Spleen (tissue), 7 donors: ENCODE results near the gene KDM4D.

Source experiments
- POLR2A ChIP-seq, 3 donors: fragments of 450-650 bp; IDR thresholded peaks; one replicate each; pipeline ENCODE4 v1.5.1; 2017; ENCODE audit warnings: antibody characterized with exemption in 3 of 3, mild to moderate bottlenecking in 1 of 3
- POLR2AphosphoS5 ChIP-seq, 3 donors: sonication (generic); formaldehyde crosslinking; IDR thresholded peaks; one replicate each; pipeline ENCODE4 v1.5.1; 2017; ENCODE audit warnings: antibody characterized with exemption in 3 of 3
- TF ChIP-seq, protein P1 (sequence below), 11 experiments: fragments of 200-600 bp in 7 of 11; fragments of 450-650 bp in 4 of 11; sonication (generic) in 4 of 11; IDR thresholded peaks in 8 of 11; conservative IDR thresholded peaks in 3 of 11; 1 replicate in 7 of 11; 2 replicates in 4 of 11; pipeline versions ENCODE4 v1.4.0 to v1.8.0; 2016 to 2021; ENCODE audit warnings: antibody characterized with exemption in 11 of 11, inconsistent platforms in 4 of 11, mild to moderate bottlenecking in 1 of 11
- donor health status: DM: no; HTN: no; CAD: no; lungs with moderate emphysema.
- donor health status: DM: no; HTN: no; CAD: no.
- donor health status: DM: no; HTN: no; CAD: no.

DNA sequence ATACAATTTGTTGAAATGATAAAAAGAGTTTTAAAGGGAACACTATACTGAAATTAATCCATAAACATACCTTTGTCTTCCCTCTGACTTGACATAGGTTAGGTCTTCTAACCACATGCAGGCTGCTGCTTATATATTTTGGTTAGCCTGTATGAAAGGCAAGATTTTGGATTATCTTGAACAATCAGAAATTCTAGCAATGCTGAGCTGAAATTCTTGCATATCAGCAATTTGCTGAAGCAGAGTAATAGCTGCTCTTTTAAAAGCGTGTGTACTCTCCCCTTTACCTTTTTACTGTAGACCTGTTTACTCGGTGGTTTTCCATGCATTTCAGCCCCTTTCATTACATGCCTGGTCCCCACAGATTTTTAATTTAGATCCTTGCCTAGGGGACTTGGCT is 34.2 kb upstream of the KDM4D start:
- TF ChIP-seq, protein P1, sequence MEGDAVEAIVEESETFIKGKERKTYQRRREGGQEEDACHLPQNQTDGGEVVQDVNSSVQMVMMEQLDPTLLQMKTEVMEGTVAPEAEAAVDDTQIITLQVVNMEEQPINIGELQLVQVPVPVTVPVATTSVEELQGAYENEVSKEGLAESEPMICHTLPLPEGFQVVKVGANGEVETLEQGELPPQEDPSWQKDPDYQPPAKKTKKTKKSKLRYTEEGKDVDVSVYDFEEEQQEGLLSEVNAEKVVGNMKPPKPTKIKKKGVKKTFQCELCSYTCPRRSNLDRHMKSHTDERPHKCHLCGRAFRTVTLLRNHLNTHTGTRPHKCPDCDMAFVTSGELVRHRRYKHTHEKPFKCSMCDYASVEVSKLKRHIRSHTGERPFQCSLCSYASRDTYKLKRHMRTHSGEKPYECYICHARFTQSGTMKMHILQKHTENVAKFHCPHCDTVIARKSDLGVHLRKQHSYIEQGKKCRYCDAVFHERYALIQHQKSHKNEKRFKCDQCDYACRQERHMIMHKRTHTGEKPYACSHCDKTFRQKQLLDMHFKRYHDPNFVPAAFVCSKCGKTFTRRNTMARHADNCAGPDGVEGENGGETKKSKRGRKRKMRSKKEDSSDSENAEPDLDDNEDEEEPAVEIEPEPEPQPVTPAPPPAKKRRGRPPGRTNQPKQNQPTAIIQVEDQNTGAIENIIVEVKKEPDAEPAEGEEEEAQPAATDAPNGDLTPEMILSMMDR (IDR thresholded peaks at IDR 0.05 in 8 of 11, conservative IDR thresholded peaks at IDR 0.05 in 3 of 11) = no peak
- no peak for TF ChIP-seq POLR2A (IDR thresholded peaks at IDR 0.05)
- no peak for TF ChIP-seq POLR2AphosphoS5 (IDR thresholded peaks at IDR 0.05)
